ENCODE measurements around the gene ILK.

ILK gene

DNA sequence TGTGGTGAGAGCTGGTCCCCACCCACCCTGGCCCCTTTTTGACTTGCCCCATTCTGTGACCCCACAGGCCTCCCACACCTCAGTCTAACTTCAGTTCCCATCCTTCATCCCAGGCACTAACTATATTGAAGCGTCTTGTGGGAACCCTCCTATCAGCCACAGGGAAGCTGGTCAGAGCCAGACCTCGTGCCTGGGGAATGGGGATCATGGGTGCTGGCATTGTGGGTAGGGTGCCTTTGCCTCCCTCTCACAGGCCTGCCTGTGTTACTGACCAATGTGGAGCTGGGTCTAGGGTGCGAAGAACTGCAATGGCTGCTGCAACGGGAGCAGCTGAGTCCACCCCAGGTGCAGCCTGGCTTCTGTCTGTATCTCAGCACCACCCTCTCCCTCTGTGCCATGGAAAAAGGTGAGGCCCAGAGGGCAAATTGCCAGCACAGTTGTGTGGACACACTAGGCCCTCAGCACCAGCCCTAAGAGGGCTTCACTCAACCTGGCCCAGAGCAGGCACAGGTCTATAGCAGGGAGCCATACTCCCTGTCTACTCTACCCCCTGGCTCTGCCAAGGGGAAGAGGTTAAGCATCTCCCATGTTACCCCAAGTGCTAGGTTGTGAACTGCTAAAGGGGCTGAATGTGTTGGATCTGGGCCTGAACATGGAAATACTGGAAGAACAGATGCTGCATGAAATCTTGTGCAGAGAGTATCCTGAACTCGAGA lies 37.4 kb upstream of the ILK start:
- DNase-seq (ENCODE audit: extremely low spot score), result no peak
- CTCF ChIA-PET, result interaction anchor here (0.9 to 1.3 kb wide), 3 partner anchors 10 to 123 kb away, joined by 3 read pairs; no protein-coding TSS in a partner anchor
- TF ChIP-seq, protein P1, sequence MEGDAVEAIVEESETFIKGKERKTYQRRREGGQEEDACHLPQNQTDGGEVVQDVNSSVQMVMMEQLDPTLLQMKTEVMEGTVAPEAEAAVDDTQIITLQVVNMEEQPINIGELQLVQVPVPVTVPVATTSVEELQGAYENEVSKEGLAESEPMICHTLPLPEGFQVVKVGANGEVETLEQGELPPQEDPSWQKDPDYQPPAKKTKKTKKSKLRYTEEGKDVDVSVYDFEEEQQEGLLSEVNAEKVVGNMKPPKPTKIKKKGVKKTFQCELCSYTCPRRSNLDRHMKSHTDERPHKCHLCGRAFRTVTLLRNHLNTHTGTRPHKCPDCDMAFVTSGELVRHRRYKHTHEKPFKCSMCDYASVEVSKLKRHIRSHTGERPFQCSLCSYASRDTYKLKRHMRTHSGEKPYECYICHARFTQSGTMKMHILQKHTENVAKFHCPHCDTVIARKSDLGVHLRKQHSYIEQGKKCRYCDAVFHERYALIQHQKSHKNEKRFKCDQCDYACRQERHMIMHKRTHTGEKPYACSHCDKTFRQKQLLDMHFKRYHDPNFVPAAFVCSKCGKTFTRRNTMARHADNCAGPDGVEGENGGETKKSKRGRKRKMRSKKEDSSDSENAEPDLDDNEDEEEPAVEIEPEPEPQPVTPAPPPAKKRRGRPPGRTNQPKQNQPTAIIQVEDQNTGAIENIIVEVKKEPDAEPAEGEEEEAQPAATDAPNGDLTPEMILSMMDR (IDR thresholded peaks at IDR 0.05; ENCODE audit: control extremely low read depth, extremely low read depth, low read depth, missing control alignments), result no peak
- POLR2A ChIA-PET, result no interaction called here

DNA sequence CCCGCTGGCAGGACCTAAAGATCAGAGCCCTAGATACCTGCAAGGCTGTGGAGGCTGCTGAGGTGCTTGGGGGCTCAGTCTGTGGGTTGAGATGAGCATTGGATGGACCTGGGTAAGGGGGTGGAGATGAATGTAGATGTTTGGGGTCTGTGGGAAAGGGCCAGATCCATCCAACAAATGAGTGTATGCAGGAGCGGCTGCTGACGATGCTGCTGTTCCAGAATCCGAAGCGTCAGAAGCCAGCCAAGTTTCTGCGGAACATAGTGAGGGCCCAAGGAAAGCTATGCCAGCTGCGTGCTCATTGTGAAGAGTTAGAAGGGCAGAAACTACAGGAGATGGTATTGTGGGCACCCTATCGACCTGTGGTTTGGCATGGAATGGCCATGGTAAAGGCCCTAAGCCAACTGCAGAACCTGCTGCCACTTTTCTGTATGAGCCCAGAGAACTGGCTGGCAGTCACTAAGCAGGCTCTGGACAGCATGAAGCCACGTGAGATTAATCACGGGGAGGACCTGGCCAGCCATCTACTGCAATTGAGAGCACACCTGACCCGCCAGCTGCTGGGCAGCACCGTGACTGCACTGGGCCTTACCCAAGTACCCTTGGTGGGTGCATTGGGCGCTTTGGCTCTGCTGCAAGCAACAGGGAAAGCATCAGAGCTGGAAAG lies 36.7 kb upstream of the ILK start:
- ChIA-PET POLR2A (no interaction called here), CTCF (interaction anchor here (0.9 kb wide), 1 partner anchor 36 kb away, joined by 3 read pairs; no protein-coding TSS in a partner anchor)
- TF ChIP-seq, protein P1 (IDR thresholded peaks at IDR 0.05; ENCODE audit: control extremely low read depth, extremely low read depth, low read depth, missing control alignments), result no peak
- DNase-seq (ENCODE audit: extremely low spot score), result no peak

DNA sequence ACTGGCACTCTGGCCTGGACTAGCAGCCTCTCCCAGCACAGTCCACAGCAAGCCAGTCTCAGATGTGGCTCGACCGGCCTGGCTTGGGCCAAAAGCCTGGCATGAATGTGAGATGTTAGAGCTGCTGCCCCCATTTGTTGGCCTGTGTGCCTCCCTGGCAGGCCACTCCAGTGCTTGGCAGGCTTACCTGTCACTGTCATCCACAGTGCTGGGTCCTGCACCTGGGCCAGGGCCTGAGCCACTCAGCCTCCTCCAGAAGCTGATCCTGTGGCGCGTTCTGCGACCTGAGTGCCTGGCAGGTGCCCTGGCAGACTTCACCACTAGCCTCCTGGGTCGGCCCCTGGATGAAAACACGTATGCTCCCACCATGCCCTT lies 36.2 kb upstream of the ILK start:
- POLR2A ChIA-PET, result no interaction called here
- CTCF ChIA-PET, result interaction anchor here (1.6 kb wide), 1 partner anchor 38 kb away, joined by 4 read pairs; no protein-coding TSS in a partner anchor

DNA sequence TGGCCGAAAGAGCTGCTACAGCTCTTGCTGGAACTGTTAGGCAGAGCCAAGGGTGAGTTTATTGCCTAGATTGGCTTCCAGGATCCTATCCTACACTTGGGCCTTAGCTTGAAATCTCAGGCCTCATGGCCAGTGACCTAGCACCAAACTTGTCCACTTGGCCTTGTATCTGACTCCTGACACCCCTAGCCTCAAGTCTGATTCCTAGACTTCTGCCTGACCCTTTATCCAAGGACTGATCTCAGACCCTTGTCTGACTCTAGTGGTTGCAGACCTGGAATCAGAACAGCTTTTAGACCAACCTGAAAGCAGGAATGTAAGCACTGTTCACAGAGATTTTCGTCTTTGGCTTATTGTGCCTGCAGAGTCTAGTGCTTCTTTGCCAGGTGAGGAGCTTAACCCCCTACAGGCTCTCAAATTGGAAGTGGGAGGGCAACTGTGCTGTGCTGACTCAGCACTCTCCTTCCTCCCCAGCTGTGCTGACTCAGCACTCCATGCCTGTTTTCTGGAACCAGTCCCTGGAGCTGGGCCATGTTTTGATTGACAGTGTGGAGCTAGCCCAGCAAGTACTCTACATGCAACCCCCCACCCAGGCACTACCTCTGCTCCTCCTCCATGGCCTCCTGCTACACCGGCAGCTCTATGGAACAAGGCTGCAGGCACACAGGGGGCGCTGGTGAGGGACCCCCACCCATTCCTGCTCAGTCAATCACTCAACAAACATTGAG lies 35.2 kb upstream of the ILK start:
- TF ChIP-seq, protein P1 (IDR thresholded peaks at IDR 0.05; ENCODE audit: control extremely low read depth, extremely low read depth, low read depth, missing control alignments), result no peak
- ChIA-PET CTCF (interaction anchor here (1.0 to 1.6 kb wide), 5 partner anchors 9 to 39 kb away, joined by 3 to 4 read pairs (median 4); no protein-coding TSS in a partner anchor), POLR2A (no interaction called here)
- DNase-seq (ENCODE audit: extremely low spot score), result no peak

More for the DNA sequence above, 36.2 kb upstream of the ILK start:
- DNase-seq (ENCODE audit: extremely low spot score), result no peak
- TF ChIP-seq, protein P1 (IDR thresholded peaks at IDR 0.05; ENCODE audit: control extremely low read depth, extremely low read depth, low read depth, missing control alignments), result no peak

DNA sequence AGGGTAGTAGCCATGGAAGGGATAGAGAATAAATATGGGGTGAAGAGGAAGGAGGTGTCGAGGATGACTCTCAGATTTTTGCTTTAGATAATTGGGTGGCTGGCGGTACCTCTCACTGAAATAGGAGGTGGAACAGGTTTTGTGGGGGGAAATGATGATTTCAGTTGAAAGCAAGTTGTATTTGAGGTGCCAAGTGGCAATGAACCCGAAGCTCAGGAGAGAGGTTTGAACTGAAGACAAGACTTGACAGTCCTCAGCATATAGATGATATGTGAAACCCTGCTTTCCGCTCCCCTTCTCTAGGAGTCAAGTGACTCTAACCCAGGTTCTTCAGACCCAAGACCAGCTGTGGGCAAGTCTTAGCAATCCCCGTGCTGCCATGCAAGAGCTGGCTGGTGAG lies 33.9 kb upstream of the ILK start:
- CTCF ChIA-PET, result interaction anchor here (1.0 to 1.6 kb wide), 3 partner anchors 22 to 190 kb away, joined by 3 to 4 read pairs (median 4); no protein-coding TSS in a partner anchor
- POLR2A ChIA-PET, result interaction anchor here (0.6 kb wide), 1 partner anchor 113 kb away, joined by 4 read pairs; the partner anchor contains the start of gene MRPL17
- no peak for DNase-seq (ENCODE audit: extremely low spot score)
- TF ChIP-seq, protein P1 (IDR thresholded peaks at IDR 0.05; ENCODE audit: control extremely low read depth, extremely low read depth, low read depth, missing control alignments), result no peak
